Mesothelial cell of epicardium (in vitro differentiated cells): ENCODE results near the gene TBC1D17. TPM values are rescaled to one million over a fixed set of nuclear protein-coding genes. Genes with fewer than 3 reads are reported as not detected.

ENCODE experiments used
- DNase-seq, 2 experiments: peaks; one replicate each; pipeline ENCODE4 v3.0.0; 2021; ENCODE audit warnings: low spot score in 2 of 2; ENCODE audit not compliant: unreplicated experiment in 2 of 2
- H3K27ac Mint-ChIP-seq: 2 replicates; pipeline ENCODE4 v1.8.0; 2021; ENCODE audit warnings: mixed read lengths
- H3K27me3 Mint-ChIP-seq: 2 replicates; pipeline ENCODE4 v1.8.0; 2021; ENCODE audit warnings: low read depth, mixed read lengths
- H3K36me3 Mint-ChIP-seq: 2 replicates; pipeline ENCODE4 v1.8.0; 2021; ENCODE audit warnings: mixed read lengths
- H3K4me1 Mint-ChIP-seq: 2 replicates; pipeline ENCODE4 v1.8.0; 2021; ENCODE audit warnings: mixed read lengths
- H3K4me3 Mint-ChIP-seq: 2 replicates; pipeline ENCODE4 v1.8.0; 2021; ENCODE audit warnings: mild to moderate bottlenecking, moderate library complexity, mixed read lengths
- H3K9me3 Mint-ChIP-seq: 2 replicates; pipeline ENCODE4 v1.8.0; 2021; ENCODE audit warnings: mixed read lengths
- CTCF ChIP-seq: fragments of 200-600 bp; sonication (generic); IDR thresholded peaks from one replicate; pipeline ENCODE4 v1.5.0; 2021; ENCODE audit warnings: antibody characterized with exemption; ENCODE audit not compliant: unreplicated experiment
- total RNA-seq: library from RNA; stranded (reverse); gene quantifications from 3 replicates; pipeline ENCODE4 v1.2.1, GENCODE V29; 2021

Gene TBC1D17
- total RNA-seq, 1 donor from 2014 or later: 49.7 TPM

GRCh38 chr19:49874503-49875157 is 2.9 kb upstream of the TBC1D17 start:
- DNase-seq: no peak
- Mint-ChIP-seq H3K27ac (peak overlapping the region; percentile 53), H3K36me3 (peaks cover 5% of the 10 kb centered on the region), H3K9me3 (no peaks in the 10 kb centered on the region), H3K4me3 (no peak overlapping the region), H3K4me1 (peaks cover 32% of the 10 kb centered on the region), H3K27me3 (no peaks in the 10 kb centered on the region)
- TF ChIP-seq CTCF: no peak

DNA sequence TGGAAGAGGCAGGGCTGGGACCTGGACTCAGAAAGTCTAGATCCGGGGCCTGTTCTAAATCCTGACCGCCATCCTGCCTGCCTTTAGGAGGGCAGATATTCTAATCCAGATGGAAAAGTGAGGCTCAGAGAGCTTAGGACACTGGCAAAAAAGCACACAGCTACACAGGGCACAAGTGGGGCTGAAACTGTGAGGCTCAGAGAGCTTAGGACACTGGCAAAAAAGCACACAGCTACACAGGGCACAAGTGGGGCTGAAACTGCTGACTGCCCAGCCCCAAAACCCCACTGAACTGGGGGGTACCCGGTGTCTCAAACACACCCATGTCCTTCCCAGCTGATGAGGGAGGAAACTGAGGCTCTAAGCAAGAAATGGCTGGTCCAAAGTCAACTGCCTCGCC is 2.3 kb upstream of the TBC1D17 start:
- no peaks in the 10 kb centered on the region for H3K27me3 Mint-ChIP-seq
- peaks cover 7% of the 10 kb centered on the region for H3K36me3 Mint-ChIP-seq
- no peak overlapping the region for H3K27ac Mint-ChIP-seq
- peaks cover 30% of the 10 kb centered on the region for H3K4me1 Mint-ChIP-seq
- no peak for DNase-seq
- no peak for TF ChIP-seq CTCF
- H3K9me3 Mint-ChIP-seq: no peaks in the 10 kb centered on the region
- H3K4me3 Mint-ChIP-seq: no peak overlapping the region

DNA sequence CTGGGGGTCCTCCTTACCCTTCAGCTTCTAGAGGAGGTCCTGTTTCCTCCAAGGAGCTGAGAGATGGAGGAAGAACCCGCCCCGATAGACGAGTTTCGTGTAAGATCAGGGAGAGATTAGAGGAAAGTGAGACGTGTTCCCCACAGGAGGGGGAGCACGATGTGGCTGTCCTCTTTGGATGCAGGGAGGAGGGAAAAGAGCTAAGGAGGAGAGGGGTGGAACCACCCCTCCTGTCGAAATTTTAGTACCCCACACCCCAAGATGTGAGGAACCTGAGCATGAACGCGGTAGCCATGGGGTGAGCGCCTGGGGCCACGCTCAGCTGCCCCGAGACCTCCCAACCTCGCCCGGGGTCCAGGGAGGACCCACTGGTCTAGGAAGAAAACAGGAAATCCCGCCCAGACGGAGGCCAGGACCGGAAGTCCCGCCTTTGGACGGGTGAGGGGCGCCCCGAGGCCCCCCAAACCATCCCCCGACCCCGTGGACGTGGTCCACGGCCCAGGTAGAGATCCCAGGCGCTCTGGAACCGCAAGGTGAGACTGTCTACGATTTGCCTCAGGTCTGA is 1.6 kb upstream of the TBC1D17 start:
- Mint-ChIP-seq H3K4me3 (no peak overlapping the region), H3K36me3 (peaks cover 12% of the 10 kb centered on the region), H3K27ac (no peak overlapping the region), H3K9me3 (no peaks in the 10 kb centered on the region), H3K4me1 (peaks cover 26% of the 10 kb centered on the region), H3K27me3 (no peaks in the 10 kb centered on the region)
- peak in 1 of 2 experiments; percentile 65 for DNase-seq
- TF ChIP-seq CTCF: no peak

DNA sequence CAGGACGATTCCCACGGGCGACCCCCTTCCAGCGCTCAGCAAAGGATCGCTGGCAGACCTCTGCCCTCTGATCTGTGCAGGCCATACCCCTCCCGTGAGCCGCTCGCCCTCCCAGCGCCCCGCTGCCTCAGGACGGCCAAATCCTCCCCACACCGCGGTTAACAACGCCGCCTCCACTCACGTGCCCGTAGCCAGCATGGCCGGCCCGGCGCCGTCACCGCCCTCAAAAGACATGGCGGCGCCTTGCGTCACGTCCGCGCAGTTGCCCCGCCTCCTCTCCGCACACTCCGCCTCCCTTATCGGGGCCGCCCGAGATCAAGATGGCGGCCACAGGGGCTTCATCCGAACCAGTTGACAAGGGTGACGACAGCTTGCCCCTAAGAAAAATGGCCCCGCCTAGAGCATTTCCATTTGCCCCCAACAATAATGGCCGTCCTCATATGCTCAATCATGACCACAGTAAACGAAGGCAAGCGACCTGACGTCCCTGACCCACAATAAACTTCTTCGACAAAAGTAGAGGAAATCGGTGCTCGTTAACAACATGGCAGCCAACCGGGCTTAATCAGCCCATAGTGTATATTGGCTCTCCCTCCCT is 981 bp upstream of the TBC1D17 start:
- peaks cover 26% of the 10 kb centered on the region for H3K4me1 Mint-ChIP-seq

More for the DNA sequence above, 981 bp upstream of the TBC1D17 start:
- no peaks in the 10 kb centered on the region for H3K9me3 Mint-ChIP-seq
- no peak for TF ChIP-seq CTCF
- H3K27me3 Mint-ChIP-seq: no peaks in the 10 kb centered on the region
- no peak overlapping the region for H3K27ac Mint-ChIP-seq
- no peak overlapping the region for H3K4me3 Mint-ChIP-seq
- H3K36me3 Mint-ChIP-seq: peaks cover 15% of the 10 kb centered on the region
- peak; percentile 95 to 97 for DNase-seq
